NCI-H2171 treated with DMSO at 0.1 percent for 48 hours (cell line): Measurements from ENCODE around the gene PCSK7.
A peak's percentile ranks its signal among the peaks of the same experiment; 100 is the strongest.

Experiments
- DNase-seq: peaks from one replicate; lab custom pipeline; 2025; lab: John Stamatoyannopoulos, UW

The PCSK7 gene

GRCh38 chr11:117181586-117182550 is 50.0 kb downstream of the PCSK7 start:
- no peak for DNase-seq

DNA sequence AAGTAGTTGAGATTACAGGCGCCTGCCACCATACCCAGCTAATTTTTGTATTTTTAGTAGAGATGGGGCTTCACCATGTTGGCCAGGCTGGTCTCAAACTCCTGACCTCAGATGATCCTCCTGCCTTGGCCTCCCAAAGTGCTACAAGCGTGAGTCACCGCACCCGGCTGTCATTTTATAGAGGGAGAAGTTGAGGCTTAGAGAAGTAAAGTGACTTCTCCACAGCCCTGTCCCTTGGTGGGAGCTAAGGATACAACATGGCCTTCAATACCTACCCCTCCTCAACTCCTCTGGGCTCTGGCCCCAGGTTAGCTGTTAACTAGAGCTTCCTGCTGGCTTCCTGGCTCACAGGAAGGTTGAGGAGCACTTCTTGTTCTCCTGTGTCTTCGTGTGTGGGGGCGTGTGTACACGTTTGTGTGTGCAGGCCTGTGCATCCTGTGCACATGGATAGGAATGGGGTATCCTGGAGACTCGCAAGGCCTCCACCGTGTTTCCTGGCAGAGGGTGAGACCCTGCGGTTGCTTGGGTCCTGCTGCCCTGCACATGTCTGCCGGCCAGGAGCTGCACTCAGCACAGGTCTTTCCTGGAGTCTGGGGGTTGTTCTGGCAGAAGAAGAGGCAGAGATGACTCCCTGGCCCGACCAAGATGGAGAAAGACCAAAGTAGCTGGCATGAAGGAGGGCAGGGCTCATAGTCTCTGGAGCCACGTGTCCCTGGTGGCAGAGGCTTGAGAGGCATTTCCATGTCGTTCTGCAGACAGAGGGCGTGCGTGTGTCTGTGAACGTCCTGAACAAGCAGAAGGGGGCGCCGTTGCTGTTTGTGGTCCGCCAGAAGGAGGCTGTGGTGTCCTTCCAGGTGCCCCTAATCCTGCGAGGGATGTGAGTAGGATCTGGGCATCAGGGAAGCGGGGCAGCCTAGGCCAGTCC is 51.0 kb downstream of the PCSK7 start:
- DNase-seq, result no peak

DNA sequence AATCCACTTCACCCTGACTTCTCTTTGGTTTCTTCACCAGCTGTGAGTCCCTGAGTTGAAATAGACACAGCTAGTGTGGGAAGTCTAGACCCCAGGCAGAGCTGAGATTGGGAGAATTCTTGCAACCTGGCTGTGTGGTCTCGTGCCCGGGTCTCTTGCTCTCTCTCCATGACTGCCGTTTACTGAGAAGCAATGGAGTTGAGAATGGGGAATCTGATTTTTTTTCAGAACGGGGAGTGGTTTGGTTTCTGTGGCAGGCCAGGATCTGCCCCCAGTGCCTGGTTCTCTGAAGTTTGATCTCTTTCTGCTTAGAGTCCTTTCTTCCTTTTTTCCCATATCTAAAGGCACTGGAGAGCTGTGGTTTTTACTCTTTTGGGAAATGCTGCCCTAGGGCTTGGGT is 51.9 kb downstream of the PCSK7 start:
- DNase-seq, result no peak

GRCh38 chr11:117179048-117179999 is 52.5 kb downstream of the PCSK7 start:
- DNase-seq, result peak; percentile 61

GRCh38 chr11:117178210-117179034 is 53.5 kb downstream of the PCSK7 start, which contains the start of gene SIDT2:
TSS of gene SIDT2 (plus strand) at chr11:117178743. CDS start at chr11:117179264, 521 bp downstream.
- peak; percentile 81 for DNase-seq

- no peak for DNase-seq
These were observed 54.2 kb downstream of the PCSK7 start for GRCh38 chr11:117177534-117178209.

DNA sequence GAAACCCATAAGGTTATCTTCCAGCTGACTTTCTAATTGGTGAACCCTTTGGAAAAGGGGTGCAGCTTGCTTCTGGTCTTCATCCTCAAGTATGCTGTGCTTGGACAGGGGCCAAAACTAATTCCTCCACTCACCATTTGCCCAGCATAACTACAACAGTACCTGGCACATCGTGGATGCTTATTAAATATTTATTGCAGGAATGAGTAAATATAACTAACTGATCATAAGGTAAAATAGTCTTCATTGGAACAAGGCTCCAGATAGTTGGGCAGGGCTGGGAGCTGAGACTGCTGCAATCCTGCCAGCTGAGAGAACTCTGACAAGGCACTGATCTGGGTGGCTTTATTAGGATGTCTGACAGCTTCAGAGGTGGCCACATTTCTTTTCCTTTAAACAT is 55.7 kb downstream of the PCSK7 start:
- DNase-seq, result no peak

DNA sequence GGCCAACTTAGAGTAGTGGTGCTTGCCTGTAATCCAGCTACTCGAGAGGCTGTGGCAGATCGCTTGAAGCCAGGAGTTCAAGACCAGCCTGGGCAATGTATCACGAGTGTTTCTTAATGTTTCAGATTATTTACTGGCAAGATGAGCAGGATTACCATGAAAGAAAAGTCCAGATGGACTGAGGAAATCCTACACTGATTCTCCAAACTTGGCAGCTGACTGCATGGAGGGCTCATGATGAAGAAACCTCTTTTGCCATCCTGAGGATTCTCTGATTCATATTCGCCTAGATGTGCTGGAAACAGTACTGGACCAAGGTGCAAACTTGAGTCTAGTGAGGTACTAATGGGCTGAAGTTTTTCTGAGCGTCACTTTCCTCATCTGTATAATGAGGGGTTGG is 56.1 kb downstream of the PCSK7 start:
- no peak for DNase-seq

DNA sequence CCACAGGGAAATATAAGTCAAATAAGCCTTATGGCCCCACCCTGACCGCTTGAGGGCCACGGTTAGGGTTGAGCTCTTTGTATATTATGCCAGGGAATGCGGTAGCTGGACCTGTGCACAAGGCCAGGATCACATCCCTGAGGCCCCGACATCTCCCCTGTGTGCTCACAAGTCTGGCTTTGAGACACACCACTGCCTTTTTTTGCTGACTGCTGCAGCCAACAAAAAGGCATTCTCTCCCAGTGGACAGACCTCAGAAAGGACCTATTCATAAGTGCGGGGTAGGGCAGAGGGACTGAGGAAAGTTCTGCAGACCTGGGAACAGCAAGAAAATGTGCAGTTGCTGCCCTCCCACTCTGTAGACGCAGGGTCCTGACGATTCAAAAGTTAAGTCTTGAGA is 56.8 kb downstream of the PCSK7 start:
- DNase-seq, result no peak

GRCh38 chr11:117172724-117173421 is 59.0 kb downstream of the PCSK7 start:
- no peak for DNase-seq

DNA sequence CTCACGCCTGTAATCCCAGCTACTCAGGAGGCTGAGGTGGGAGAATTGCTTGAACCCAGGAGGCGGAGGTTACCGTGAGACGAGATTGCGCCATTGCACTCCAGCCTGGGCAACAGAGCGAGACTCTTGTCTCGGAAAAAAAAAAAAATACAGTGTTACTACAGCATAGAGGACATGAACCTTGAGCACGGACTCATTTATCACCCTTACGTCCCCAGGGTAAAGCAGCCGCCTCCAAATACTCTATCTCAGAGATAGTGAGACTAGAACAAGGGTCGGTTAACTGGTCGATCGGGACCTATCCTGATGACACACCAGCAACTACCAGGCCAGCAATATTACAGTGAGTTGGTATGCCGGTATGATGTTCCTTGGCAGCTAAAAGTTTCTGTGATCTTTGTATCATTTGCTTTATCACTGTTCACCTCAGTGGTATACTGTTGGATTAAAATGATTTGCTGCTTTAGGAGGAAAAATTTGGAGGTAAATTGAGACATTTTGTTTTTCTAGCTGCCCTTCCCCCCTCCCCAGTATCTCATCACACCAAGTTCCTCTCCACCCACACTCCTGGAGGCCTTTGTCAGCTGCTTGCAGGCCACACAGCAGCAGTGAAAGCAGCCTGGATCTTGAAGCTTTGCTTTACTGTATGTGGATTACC is 60.3 kb downstream of the PCSK7 start:
- no peak for DNase-seq

GRCh38 chr11:117171007-117171403 is 60.9 kb downstream of the PCSK7 start:
- no peak for DNase-seq

DNA sequence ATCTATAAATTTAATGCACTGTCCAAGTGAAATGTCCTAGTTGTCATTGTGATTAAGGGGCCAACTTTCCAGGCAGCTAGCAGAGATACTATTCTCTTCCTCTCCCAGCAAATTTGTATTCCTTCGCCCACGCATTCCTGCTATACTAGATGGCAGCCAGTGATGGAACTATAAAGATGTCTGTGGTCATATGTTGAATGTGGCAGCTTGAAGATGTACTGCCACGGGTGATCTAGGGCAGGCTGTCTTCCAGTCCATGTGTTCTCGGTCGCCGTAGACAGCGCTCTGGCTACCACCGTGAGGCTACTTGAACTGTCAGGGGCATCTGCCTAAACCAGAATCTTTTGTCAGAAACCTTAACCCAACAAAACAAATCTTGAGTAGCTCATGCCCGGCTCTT is 61.7 kb downstream of the PCSK7 start:
- DNase-seq, result no peak

GRCh38 chr11:117169736-117170135 is 62.1 kb downstream of the PCSK7 start:
- no peak for DNase-seq

- DNase-seq, result no peak
These were observed 65.4 kb downstream of the PCSK7 start for GRCh38 chr11:117166491-117166890.

DNA sequence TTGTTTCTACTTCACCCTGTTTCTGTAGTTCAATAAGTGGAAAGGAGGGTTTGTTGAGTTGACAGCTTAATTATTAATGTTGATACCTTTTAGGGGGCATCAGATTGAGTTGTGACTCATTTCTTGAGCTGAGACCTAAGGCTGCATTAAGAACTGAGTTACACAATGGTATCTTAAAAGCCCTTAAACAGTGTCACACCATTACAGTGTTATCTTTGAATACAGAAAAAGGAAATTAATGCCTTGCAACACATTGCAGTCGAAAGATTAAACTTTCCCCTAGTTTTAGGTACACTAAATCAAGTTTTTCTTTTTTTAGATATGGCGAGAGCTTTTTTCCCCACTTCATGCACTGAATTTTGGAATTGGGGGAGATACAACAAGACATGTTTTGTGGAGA is 71.0 kb downstream of the PCSK7 start:
- no peak for DNase-seq

DNA sequence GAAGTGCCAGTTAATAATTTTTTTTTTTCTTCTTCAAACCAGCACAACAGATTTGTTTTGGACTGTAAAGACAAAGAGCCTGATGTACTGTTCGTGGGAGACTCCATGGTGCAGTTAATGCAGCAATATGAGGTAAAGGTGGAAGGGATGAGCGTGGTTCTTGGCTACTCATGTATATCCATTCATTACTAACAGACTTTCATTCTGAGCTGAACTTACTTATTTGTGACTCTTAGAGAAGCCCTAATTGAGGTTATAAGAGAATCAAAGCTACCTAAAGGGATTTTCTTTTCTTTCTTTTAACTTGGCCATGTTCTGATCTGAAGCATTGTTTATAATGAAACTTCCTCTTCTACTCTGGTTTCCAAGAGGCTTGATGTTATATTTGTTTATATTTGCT is 72.0 kb downstream of the PCSK7 start:
- DNase-seq, result no peak

GRCh38 chr11:117157507-117157906 is 74.4 kb downstream of the PCSK7 start:
- DNase-seq, result no peak

DNA sequence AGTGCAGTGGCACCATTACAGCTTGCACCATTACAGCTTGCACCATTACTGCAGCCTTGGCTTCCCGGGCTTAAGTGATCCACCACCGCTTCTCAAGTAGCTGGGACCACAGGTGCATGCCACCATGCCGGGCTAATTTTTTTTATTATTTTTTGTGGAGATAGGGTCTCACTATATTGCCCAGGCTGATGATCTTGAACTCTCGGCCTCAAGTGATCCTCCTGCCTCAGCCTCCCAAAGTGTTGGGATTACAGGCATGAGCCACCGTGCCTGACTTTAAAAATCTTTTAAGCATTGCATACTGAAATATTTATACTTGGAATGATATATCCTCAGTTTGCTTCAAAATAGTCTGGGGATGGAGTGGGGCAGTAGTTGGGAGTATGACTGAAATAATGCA is 77.4 kb downstream of the PCSK7 start:
- no peak for DNase-seq
